ENCODE measurements around the gene KRT79. TPM values are rescaled to one million over a fixed set of nuclear protein-coding genes. Genes with fewer than 3 reads are reported as not detected.

Gene KRT79
- total RNA-seq, 4 donors from 2014 or later: not detected

DNA sequence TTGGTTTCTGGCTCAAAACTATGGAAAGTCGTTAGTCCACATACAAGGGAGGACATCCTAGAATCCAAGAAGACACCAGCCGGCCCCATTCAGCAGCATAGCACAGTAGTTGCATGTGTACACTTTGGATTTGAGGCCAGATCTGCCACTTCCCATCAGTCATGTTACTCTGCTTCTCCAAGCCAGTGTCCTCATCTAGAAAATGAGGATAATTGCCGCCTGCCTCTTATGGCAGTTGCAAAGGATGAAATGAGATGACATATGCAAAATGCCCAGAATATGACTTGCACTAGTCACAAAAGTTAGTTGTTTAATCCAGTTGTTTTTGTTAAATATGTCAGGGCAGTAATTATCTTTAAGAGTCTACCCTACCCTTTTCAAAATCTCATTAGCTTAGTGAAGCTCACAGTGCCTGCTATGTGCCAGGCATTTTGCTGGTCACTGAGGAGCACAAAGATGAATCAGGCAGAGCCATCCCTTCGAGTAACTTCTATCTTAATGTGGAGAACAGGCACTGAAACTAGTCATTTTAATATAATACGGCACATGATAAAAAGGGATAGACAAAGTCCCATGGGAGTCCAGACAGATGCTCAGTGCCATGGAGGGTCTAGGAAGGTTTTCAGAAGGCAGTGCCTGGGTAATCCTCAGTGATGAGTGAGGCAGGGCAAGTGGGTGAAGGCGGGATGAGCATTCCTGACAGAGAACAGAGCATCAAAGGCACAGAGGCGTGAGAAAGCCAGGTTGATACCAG lies 50.4 kb downstream of the KRT79 start:
- Histone ChIP-seq H3K4me1 (no peaks in the 10 kb centered on the region), H3K9me3 (no peaks in the 10 kb centered on the region), H3K27ac (no peak overlapping the region), H3K36me3 (no peaks in the 10 kb centered on the region), H3K4me3 (no peak overlapping the region), H3K27me3 (peaks cover 42% of the 10 kb centered on the region)
- ATAC-seq: no peak
- TF ChIP-seq EP300 (IDR thresholded peaks at IDR 0.05) (no peak), POLR2AphosphoS5 (IDR thresholded peaks at IDR 0.05) (no peak), POLR2A (IDR thresholded peaks at IDR 0.05) (no peak)
- TF ChIP-seq, protein P1, sequence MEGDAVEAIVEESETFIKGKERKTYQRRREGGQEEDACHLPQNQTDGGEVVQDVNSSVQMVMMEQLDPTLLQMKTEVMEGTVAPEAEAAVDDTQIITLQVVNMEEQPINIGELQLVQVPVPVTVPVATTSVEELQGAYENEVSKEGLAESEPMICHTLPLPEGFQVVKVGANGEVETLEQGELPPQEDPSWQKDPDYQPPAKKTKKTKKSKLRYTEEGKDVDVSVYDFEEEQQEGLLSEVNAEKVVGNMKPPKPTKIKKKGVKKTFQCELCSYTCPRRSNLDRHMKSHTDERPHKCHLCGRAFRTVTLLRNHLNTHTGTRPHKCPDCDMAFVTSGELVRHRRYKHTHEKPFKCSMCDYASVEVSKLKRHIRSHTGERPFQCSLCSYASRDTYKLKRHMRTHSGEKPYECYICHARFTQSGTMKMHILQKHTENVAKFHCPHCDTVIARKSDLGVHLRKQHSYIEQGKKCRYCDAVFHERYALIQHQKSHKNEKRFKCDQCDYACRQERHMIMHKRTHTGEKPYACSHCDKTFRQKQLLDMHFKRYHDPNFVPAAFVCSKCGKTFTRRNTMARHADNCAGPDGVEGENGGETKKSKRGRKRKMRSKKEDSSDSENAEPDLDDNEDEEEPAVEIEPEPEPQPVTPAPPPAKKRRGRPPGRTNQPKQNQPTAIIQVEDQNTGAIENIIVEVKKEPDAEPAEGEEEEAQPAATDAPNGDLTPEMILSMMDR (IDR thresholded peaks at IDR 0.05): no peak
- WGBS, 2 donors (ENCODE audit: low coverage in 1 of 2): 72 to 76% methylated on average over 5 of the region's 7 CpGs

DNA sequence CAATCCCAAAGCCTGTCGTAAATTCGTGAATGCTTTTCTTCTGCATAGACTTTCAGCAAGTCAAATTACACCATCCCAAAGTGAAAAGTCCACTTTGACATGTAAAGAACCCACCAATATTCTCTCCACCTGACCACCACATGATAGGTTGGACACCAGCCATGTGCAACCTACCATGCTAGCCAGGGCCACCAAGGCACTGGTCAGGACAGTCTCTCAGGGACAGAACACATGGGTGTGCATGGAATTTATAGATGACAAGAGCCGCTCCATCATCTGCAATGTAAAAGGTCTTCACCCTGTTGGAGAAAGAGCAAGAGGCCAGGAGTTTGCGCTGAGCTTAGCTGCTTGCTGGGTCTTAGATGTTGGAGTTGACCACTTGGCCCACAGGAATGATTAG lies 51.6 kb downstream of the KRT79 start:
- WGBS, 2 donors (ENCODE audit: low coverage in 1 of 2): 75 to 83% methylated on average over 2 to 4 of the region's 4 CpGs
- Histone ChIP-seq H3K27ac (no peak overlapping the region), H3K4me1 (no peaks in the 10 kb centered on the region), H3K36me3 (no peaks in the 10 kb centered on the region), H3K27me3 (peaks cover 43% of the 10 kb centered on the region), H3K9me3 (no peaks in the 10 kb centered on the region), H3K4me3 (no peak overlapping the region)
- TF ChIP-seq POLR2AphosphoS5 (IDR thresholded peaks at IDR 0.05) (no peak), EP300 (IDR thresholded peaks at IDR 0.05) (no peak), POLR2A (IDR thresholded peaks at IDR 0.05) (no peak)
- TF ChIP-seq, protein P1 (IDR thresholded peaks at IDR 0.05): no peak
- ATAC-seq: no peak

DNA sequence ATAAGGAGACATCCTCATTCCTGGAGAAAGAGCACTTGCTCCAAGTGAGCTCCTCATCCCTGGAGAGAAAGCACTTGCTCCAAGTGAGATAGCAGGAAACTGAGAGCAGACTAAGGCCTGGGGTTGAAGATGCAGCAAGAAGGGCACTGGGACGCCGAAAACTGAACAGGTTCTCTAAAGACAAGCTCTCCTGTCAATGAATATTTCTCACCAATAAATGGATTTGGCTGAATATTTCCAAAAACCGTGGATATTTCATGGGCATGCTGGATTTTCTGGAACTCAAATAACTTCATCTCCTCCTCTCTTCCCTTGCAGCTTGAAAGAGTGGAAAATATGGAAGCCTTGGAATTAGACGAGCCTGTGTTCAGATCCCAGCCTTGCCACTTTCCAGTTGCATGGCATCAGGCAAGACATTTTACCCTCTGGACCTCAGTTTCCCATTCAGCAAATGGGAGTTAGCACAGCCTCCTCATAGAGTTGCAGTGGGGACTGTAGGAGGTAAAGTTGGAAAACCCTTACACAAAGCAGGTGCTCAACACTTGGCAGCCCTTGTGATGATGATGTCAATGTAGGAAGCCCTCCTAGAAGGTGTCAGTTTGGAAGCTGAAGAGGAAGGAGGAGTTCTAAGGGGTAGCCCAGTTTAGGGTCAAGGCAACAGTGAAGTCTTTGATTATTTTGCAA lies 52.6 kb downstream of the KRT79 start:
- Histone ChIP-seq H3K4me1 (no peaks in the 10 kb centered on the region), H3K9me3 (no peaks in the 10 kb centered on the region), H3K36me3 (no peaks in the 10 kb centered on the region), H3K4me3 (no peak overlapping the region), H3K27me3 (peaks cover 50% of the 10 kb centered on the region), H3K27ac (no peak overlapping the region)
- 75 to 84% methylated on average over 4 of the region's 4 CpGs for WGBS, 2 donors (ENCODE audit: low coverage in 1 of 2)
- no peak for ATAC-seq
- TF ChIP-seq POLR2A (IDR thresholded peaks at IDR 0.05) (no peak), EP300 (IDR thresholded peaks at IDR 0.05) (no peak), POLR2AphosphoS5 (IDR thresholded peaks at IDR 0.05) (no peak)
- TF ChIP-seq, protein P1 (IDR thresholded peaks at IDR 0.05): no peak

DNA sequence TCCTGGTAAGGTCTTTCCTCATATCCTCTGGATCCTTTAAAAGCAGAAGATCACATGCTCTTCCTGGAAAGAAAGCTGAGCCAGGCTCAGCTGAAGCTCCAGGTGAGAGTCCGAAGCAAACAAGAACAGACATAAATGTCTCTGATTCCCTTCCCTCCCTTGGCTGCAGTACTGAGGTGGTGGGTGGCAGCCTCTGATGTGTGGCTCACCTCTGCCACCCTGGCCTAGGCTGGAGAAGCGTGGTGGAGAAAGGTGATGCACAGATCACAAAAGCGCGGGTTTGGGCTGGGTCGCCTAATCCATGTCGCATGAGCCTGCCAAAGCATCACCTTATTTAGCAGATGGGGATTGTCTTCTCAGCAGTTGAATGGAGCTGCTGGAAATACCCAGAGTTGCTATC lies 54.2 kb downstream of the KRT79 start:
- Histone ChIP-seq H3K9me3 (no peaks in the 10 kb centered on the region), H3K4me1 (no peaks in the 10 kb centered on the region), H3K27me3 (peaks cover 57% of the 10 kb centered on the region), H3K36me3 (no peaks in the 10 kb centered on the region), H3K27ac (no peak overlapping the region), H3K4me3 (no peak overlapping the region)
- TF ChIP-seq POLR2A (IDR thresholded peaks at IDR 0.05) (no peak), POLR2AphosphoS5 (IDR thresholded peaks at IDR 0.05) (no peak), EP300 (IDR thresholded peaks at IDR 0.05) (no peak)
- WGBS, 2 donors (ENCODE audit: low coverage in 1 of 2): 67 to 93% methylated on average over 3 to 5 of the region's 6 CpGs
- ATAC-seq: no peak

DNA sequence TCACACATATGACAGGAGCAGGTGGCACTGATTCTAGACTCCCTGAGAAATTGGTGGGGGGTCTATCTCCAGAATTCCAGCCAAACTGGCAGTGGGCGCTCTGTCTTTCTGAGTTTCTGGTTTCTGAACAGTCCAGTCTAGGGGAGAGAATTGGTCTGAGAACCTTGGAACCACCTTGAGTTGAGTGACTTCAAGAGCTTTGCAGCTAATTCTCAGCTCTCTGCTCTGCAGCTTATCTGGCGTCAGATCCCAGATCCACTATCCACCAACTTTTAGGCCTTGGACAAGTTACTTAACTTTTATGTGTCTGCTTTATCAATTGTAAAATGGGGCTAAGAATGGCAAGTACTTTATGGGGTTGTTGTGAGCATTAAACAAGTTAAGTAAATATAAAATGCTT lies 55.3 kb downstream of the KRT79 start:
- peaks cover 49% of the 10 kb centered on the region for H3K27me3 ChIP-seq
- H3K4me1 ChIP-seq: no peaks in the 10 kb centered on the region
- TF ChIP-seq, protein P1 (IDR thresholded peaks at IDR 0.05): no peak
- TF ChIP-seq POLR2AphosphoS5 (IDR thresholded peaks at IDR 0.05): no peak
- H3K27ac ChIP-seq: no peak overlapping the region
- H3K4me3 ChIP-seq: no peak overlapping the region
- H3K9me3 ChIP-seq: no peaks in the 10 kb centered on the region
- H3K36me3 ChIP-seq: no peaks in the 10 kb centered on the region
- no peak for ATAC-seq
- 100% methylated on average over 1 of the region's 2 CpGs; no CpG with 5 or more reads in 1 of the 2 donors for WGBS, 2 donors (ENCODE audit: low coverage in 1 of 2)

Data from gastroesophageal sphincter (tissue), 4 donors.